ENCODE measurements around the gene COQ5. TPM values are rescaled to one million over a fixed set of nuclear protein-coding genes. Genes with fewer than 3 reads are reported as not detected.
A peak's percentile ranks its signal among the peaks of the same experiment; 100 is the strongest.

COQ5 gene
- total RNA-seq, 1 experiment from 2014 or later: 34.1 TPM

DNA sequence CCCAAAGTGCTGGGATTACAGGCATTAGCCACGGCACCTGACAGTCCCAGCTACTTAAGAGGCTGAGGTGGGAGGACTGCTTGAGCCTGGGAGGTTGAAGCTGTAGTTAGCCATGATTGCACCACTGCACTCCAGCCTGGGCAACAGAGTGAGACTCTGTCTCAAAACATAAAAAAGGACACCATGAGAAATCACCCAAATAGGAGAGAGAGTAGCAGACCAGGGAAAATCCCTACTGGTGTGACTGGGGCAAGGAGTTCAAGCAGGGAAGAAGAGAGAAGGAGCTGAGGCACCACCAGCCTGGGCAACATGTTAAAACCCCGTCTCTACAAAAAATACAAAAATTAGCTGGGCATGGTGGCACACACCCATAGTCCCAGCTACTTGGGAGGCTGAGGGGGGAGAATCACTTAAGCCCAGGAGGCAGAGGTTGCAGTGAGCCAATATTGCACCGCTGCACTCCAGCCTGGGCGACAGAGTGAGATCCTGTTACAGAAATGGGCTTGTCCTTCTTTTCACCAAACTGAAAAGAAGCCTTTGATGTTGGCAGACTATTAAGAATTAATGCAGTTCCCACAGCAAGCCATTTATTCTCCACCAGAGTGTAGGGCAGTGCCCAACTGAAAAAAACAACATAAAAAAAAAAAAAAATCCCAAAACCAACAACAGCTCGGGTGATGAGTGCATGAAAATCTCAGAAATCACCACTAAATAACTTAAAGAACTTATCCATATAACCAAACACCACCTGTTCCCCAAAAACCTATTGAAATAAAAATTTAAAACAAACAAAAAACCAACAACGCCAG, 54.9 kb downstream of the COQ5 start:
- RAD21 ChIA-PET (ENCODE audit: low non-redundant PET in 1 of 2, low total read pairs in 2 of 2, uncharacterized antibody in 2 of 2, unreplicated experiment in 2 of 2): no interaction called here
- Histone ChIP-seq H3K9me3 (ENCODE audit: control insufficient read depth in 1 of 2, insufficient read depth in 1 of 2, low read depth in 1 of 2, low read length in 2 of 2) (no peaks in the 10 kb centered on the region), H3K4me1 (ENCODE audit: control insufficient read depth in 1 of 2, insufficient read depth in 2 of 2, low read length in 2 of 2) (peaks cover 40 to 65% of the 10 kb centered on the region in 2 experiments)

More for the DNA sequence above, 54.9 kb downstream of the COQ5 start:
- no peaks in the 10 kb centered on the region for H3K36me3 ChIP-seq (ENCODE audit: control insufficient read depth in 1 of 2, insufficient read depth in 2 of 2, low read length in 2 of 2)
- no peak for TF ChIP-seq EZH2phosphoT487 (IDR thresholded peaks at IDR 0.05; ENCODE audit: borderline replicate concordance)
- TF ChIP-seq, protein P1, sequence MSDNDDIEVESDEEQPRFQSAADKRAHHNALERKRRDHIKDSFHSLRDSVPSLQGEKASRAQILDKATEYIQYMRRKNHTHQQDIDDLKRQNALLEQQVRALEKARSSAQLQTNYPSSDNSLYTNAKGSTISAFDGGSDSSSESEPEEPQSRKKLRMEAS (IDR thresholded peaks at IDR 0.05): no peak
- TF ChIP-seq POLR2AphosphoS5 (IDR thresholded peaks at IDR 0.05; ENCODE audit: low read depth, low read length): no peak
- TF ChIP-seq RAD21 (IDR thresholded peaks at IDR 0.05; ENCODE audit: low read depth): no peak
- no peak for TF ChIP-seq ZNF274 (IDR thresholded peaks at IDR 0.05; ENCODE audit: low read depth, low read length)
- TF ChIP-seq ZFX (IDR thresholded peaks at IDR 0.05): no peak
- TF ChIP-seq, protein P2, sequence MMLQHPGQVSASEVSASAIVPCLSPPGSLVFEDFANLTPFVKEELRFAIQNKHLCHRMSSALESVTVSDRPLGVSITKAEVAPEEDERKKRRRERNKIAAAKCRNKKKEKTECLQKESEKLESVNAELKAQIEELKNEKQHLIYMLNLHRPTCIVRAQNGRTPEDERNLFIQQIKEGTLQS (IDR thresholded peaks at IDR 0.05): no peak
- TF ChIP-seq JUND (IDR thresholded peaks at IDR 0.05): no peak
- TF ChIP-seq CBX3 (IDR thresholded peaks at IDR 0.05; ENCODE audit: low read depth): no peak
- no peak for TF ChIP-seq EGR1 (IDR thresholded peaks at IDR 0.05; ENCODE audit: low read depth)
- TF ChIP-seq EZH2 (IDR thresholded peaks at IDR 0.05): no peak
- no peak for TF ChIP-seq ELF1 (IDR thresholded peaks at IDR 0.05; ENCODE audit: borderline replicate concordance, low read depth)
- TF ChIP-seq SIN3A (IDR thresholded peaks at IDR 0.05; ENCODE audit: low read depth): no peak
- no peak for TF ChIP-seq SRF (IDR thresholded peaks at IDR 0.05; ENCODE audit: low read depth)
- no peak for TF ChIP-seq FOSL1 (IDR thresholded peaks at IDR 0.05; ENCODE audit: low read depth)
- no peak for TF ChIP-seq SP1 (IDR thresholded peaks at IDR 0.05; ENCODE audit: low read depth)
- TF ChIP-seq YY1 (IDR thresholded peaks at IDR 0.05; ENCODE audit: extremely low read depth, insufficient replicate concordance, low read depth, low read length): no peak
- no peak for DNase-seq (ENCODE audit: low read depth, low spot score)
- intact Hi-C loops (cut with micrococcal nuclease): loop anchor here (1.0 kb wide), 1 partner anchor 21 kb away; no protein-coding TSS in a partner anchor
- peak overlapping the region; percentile 91 for H3K4me2 ChIP-seq (ENCODE audit: low read length)
- H3K9me2 ChIP-seq (ENCODE audit: insufficient read depth): no peaks in the 10 kb centered on the region
- H3K4me3 ChIP-seq (replicated peaks in 1 of 2; ENCODE audit: low read depth in 1 of 2, low read length in 2 of 2): peak overlapping the region; percentile 23 to 42; a peak in 3 of 4 replicates
- H3K9ac ChIP-seq (ENCODE audit: low read length): peak overlapping the region; percentile 26; the same call in 1 of the 2 replicates
- no TSS peak for BruUV-seq (replicated peaks)
- CTCF ChIA-PET: interaction anchor here (0.7 to 1.0 kb wide), 2 partner anchors 12 to 14 kb away, joined by 3 to 4 read pairs; no protein-coding TSS in a partner anchor
- no peaks in the 10 kb centered on the region for H3K27me3 ChIP-seq (ENCODE audit: insufficient read depth, low read length)
- H4K20me1 ChIP-seq (ENCODE audit: insufficient read depth): no peaks in the 10 kb centered on the region
- peaks cover 25% of the 10 kb centered on the region for H3K79me2 ChIP-seq (ENCODE audit: insufficient read depth, low read length)
- no peak for ATAC-seq
- no peak overlapping the region for H2AFZ ChIP-seq (ENCODE audit: low read depth, low read length, poor library complexity, severe bottlenecking)
- POLR2A ChIA-PET: interaction anchor here (1.0 to 3.4 kb wide), 2 partner anchors 9 to 22 kb away, joined by 3 to 18 read pairs; partner anchors contain the start of gene DYNLL1
- H3K27ac ChIP-seq (ENCODE audit: low read depth, low read length): peak overlapping the region; percentile 38
